Dendritic cell treated with granulocyte-macrophage colony-stimulating factor and Interleukin-4, amounts not matched to agents 40 ng/mL and 50 ng/mL, for 4 days (primary cell): ENCODE results near the gene CDR2.
"Not testable (repeated sequence)": the region's sequence is repeated elsewhere in the genome, so short reads cannot be mapped to it uniquely, and the experiment has no call there.

Source experiments
- H3K27ac Mint-ChIP-seq: one replicate; pipeline ENCODE4 v1.8.0; 2022; ENCODE audit warnings: mild to moderate bottlenecking, mixed read lengths
- H3K27me3 Mint-ChIP-seq: one replicate; pipeline ENCODE4 v1.8.0; 2022; ENCODE audit warnings: mild to moderate bottlenecking, mixed read lengths
- H3K36me3 Mint-ChIP-seq: one replicate; pipeline ENCODE4 v1.8.0; 2022; ENCODE audit warnings: low read depth, mixed read lengths
- H3K4me1 Mint-ChIP-seq: one replicate; pipeline ENCODE4 v1.8.0; 2022; ENCODE audit warnings: low read depth, mixed read lengths
- H3K4me3 Mint-ChIP-seq: one replicate; pipeline ENCODE4 v1.8.0; 2022; ENCODE audit warnings: mild to moderate bottlenecking, moderate library complexity, mixed read lengths
- H3K9me3 Mint-ChIP-seq: one replicate; pipeline ENCODE4 v1.8.0; 2022; ENCODE audit warnings: mixed read lengths
- intact Hi-C: fragments of 100-400 bp; cut with micrococcal nuclease; formaldehyde crosslinking; loops from one replicate; pipeline ENCODE4 v1.15.0; 2022

CDR2 gene

GRCh38 chr16:22370038-22370820, 4.2 kb downstream of the CDR2 start:
- H3K9me3 Mint-ChIP-seq: peaks cover 6% of the 10 kb centered on the region
- H3K27ac Mint-ChIP-seq: no peak overlapping the region
- intact Hi-C loops: loop anchor here (5.0 kb wide), 1 partner anchor 38 kb away; no protein-coding TSS in a partner anchor
- H3K4me1 Mint-ChIP-seq: peaks cover 63% of the 10 kb centered on the region
- no peak overlapping the region for H3K4me3 Mint-ChIP-seq
- H3K36me3 Mint-ChIP-seq: peaks cover 36% of the 10 kb centered on the region
- no peaks in the 10 kb centered on the region for H3K27me3 Mint-ChIP-seq

GRCh38 chr16:22369221-22369811, 5.1 kb downstream of the CDR2 start:
- Mint-ChIP-seq H3K4me3 (no peak overlapping the region), H3K27me3 (no peaks in the 10 kb centered on the region), H3K36me3 (peaks cover 45% of the 10 kb centered on the region), H3K4me1 (peaks cover 71% of the 10 kb centered on the region), H3K27ac (no peak overlapping the region), H3K9me3 (peaks cover 6% of the 10 kb centered on the region)
- intact Hi-C loops: no loop called here

GRCh38 chr16:22368200-22368826, 6.1 kb downstream of the CDR2 start:
- H3K4me3 Mint-ChIP-seq, H3K27me3 Mint-ChIP-seq, H3K27ac Mint-ChIP-seq, intact Hi-C loops, H3K9me3 Mint-ChIP-seq: not testable (repeated sequence)
- H3K36me3 Mint-ChIP-seq: peaks cover 49% of the 10 kb centered on the region
- peaks cover 74% of the 10 kb centered on the region for H3K4me1 Mint-ChIP-seq

- Mint-ChIP-seq H3K4me3 (no peak overlapping the region), H3K36me3 (peaks cover 54% of the 10 kb centered on the region), H3K9me3 (peaks cover 6% of the 10 kb centered on the region), H3K27me3 (no peaks in the 10 kb centered on the region), H3K4me1 (peaks cover 60% of the 10 kb centered on the region), H3K27ac (no peak overlapping the region)
- intact Hi-C loops: no loop called here
Measured at GRCh38 chr16:22366889-22367288, 7.5 kb downstream of the CDR2 start.

- peaks cover 51% of the 10 kb centered on the region for H3K36me3 Mint-ChIP-seq
- peaks cover 6% of the 10 kb centered on the region for H3K9me3 Mint-ChIP-seq
- peaks cover under 1% of the 10 kb centered on the region for H3K27me3 Mint-ChIP-seq
- H3K4me1 Mint-ChIP-seq: peaks cover 57% of the 10 kb centered on the region
- intact Hi-C loops: no loop called here
- no peak overlapping the region for H3K4me3 Mint-ChIP-seq
- H3K27ac Mint-ChIP-seq: no peak overlapping the region
Measured at GRCh38 chr16:22366371-22366770, 8.0 kb downstream of the CDR2 start.

GRCh38 chr16:22364241-22364640, 10.2 kb downstream of the CDR2 start:
- Mint-ChIP-seq H3K27me3 (peaks cover 3% of the 10 kb centered on the region), H3K27ac (no peak overlapping the region), H3K36me3 (peaks cover 58% of the 10 kb centered on the region), H3K9me3 (peaks cover 6% of the 10 kb centered on the region), H3K4me3 (no peak overlapping the region), H3K4me1 (peaks cover 53% of the 10 kb centered on the region)
- intact Hi-C loops: no loop called here

GRCh38 chr16:22360963-22361659, 13.3 kb downstream of the CDR2 start:
- peaks cover 2% of the 10 kb centered on the region for H3K9me3 Mint-ChIP-seq
- H3K36me3 Mint-ChIP-seq: peaks cover 52% of the 10 kb centered on the region
- H3K4me1 Mint-ChIP-seq: peaks cover 33% of the 10 kb centered on the region
- H3K27me3 Mint-ChIP-seq: peaks cover 4% of the 10 kb centered on the region
- H3K4me3 Mint-ChIP-seq: no peak overlapping the region
- intact Hi-C loops: no loop called here
- no peak overlapping the region for H3K27ac Mint-ChIP-seq

- H3K27me3 Mint-ChIP-seq: peaks cover 4% of the 10 kb centered on the region
- H3K4me3 Mint-ChIP-seq: no peak overlapping the region
- peaks cover 48% of the 10 kb centered on the region for H3K36me3 Mint-ChIP-seq
- peaks cover 34% of the 10 kb centered on the region for H3K4me1 Mint-ChIP-seq
- no peaks in the 10 kb centered on the region for H3K9me3 Mint-ChIP-seq
- intact Hi-C loops: no loop called here
- no peak overlapping the region for H3K27ac Mint-ChIP-seq
Measured at GRCh38 chr16:22359679-22360078, 14.7 kb downstream of the CDR2 start.

GRCh38 chr16:22358000-22358399, 16.4 kb downstream of the CDR2 start:
- Mint-ChIP-seq H3K36me3 (peaks cover 36% of the 10 kb centered on the region), H3K27me3 (peaks cover 4% of the 10 kb centered on the region), H3K4me3 (no peak overlapping the region), H3K27ac (no peak overlapping the region), H3K9me3 (no peaks in the 10 kb centered on the region), H3K4me1 (peaks cover 33% of the 10 kb centered on the region)
- intact Hi-C loops: no loop called here

GRCh38 chr16:22357635-22357971, 16.8 kb downstream of the CDR2 start:
- Mint-ChIP-seq H3K4me3 (no peak overlapping the region), H3K27ac (no peak overlapping the region), H3K27me3 (peaks cover 4% of the 10 kb centered on the region), H3K4me1 (peaks cover 36% of the 10 kb centered on the region), H3K9me3 (no peaks in the 10 kb centered on the region), H3K36me3 (peaks cover 32% of the 10 kb centered on the region)
- intact Hi-C loops: no loop called here

GRCh38 chr16:22356930-22357634, 17.3 kb downstream of the CDR2 start:
- H3K4me3 Mint-ChIP-seq: no peak overlapping the region
- H3K36me3 Mint-ChIP-seq: peaks cover 31% of the 10 kb centered on the region

GRCh38 chr16:22355487-22355908, 18.9 kb downstream of the CDR2 start:
- H3K4me1 Mint-ChIP-seq: peaks cover 41% of the 10 kb centered on the region
- H3K36me3 Mint-ChIP-seq: peaks cover 27% of the 10 kb centered on the region
- H3K9me3 Mint-ChIP-seq: no peaks in the 10 kb centered on the region
- peak overlapping the region; percentile 57 for H3K27ac Mint-ChIP-seq
- intact Hi-C loops: no loop called here
- H3K4me3 Mint-ChIP-seq: no peak overlapping the region
- H3K27me3 Mint-ChIP-seq: peaks cover 2% of the 10 kb centered on the region

More at GRCh38 chr16:22356930-22357634, 17.3 kb downstream of the CDR2 start:
- Mint-ChIP-seq H3K27ac (no peak overlapping the region), H3K9me3 (no peaks in the 10 kb centered on the region), H3K27me3 (peaks cover 4% of the 10 kb centered on the region), H3K4me1 (peaks cover 41% of the 10 kb centered on the region)
- intact Hi-C loops: no loop called here

- peaks cover 31% of the 10 kb centered on the region for H3K36me3 Mint-ChIP-seq
- H3K4me1 Mint-ChIP-seq: peaks cover 49% of the 10 kb centered on the region
- H3K9me3 Mint-ChIP-seq: no peaks in the 10 kb centered on the region
- H3K27ac Mint-ChIP-seq: peak overlapping the region; percentile 89
- H3K4me3 Mint-ChIP-seq: no peak overlapping the region
- H3K27me3 Mint-ChIP-seq: no peaks in the 10 kb centered on the region
- intact Hi-C loops: no loop called here
Measured at GRCh38 chr16:22353933-22354541, 20.4 kb downstream of the CDR2 start.
